ENCODE data around the gene RAPGEF1. TPM values are rescaled to one million over a fixed set of nuclear protein-coding genes. Genes with fewer than 3 reads are reported as not detected.

The RAPGEF1 gene
- total and polyA plus RNA-seq, 5 donors from 2014 or later, result 3.8 to 159 (median 4.6) TPM

GRCh38 chr9:131747352-131747751, 7.5 kb upstream of the RAPGEF1 start:
- Mint-ChIP-seq H3K36me3 (no peaks in the 10 kb centered on the region), H3K4me1 (peaks cover 9 to 30% (median 19%) of the 10 kb centered on the region in 4 donors), H3K27me3 (no peaks in the 10 kb centered on the region), H3K4me3 (peak overlapping the region in 2 of 4 donors; percentile 23 to 49), H3K9me3 (no peaks in the 10 kb centered on the region), H3K27ac (peak overlapping the region in 1 of 3 donors; percentile 49)
- Histone ChIP-seq H3K9me3 (ENCODE audit: control insufficient read depth in 2 of 2, low read length in 2 of 2) (no peaks in the 10 kb centered on the region), H3K27ac (ENCODE audit: insufficient read depth, low read length, poor library complexity, severe bottlenecking) (no peak overlapping the region), H3K4me1 (ENCODE audit: control insufficient read depth, insufficient read depth, low read length, poor library complexity, severe bottlenecking) (peaks cover 15% of the 10 kb centered on the region), H3K36me3 (ENCODE audit: control insufficient read depth, insufficient read depth, low read length) (no peaks in the 10 kb centered on the region), H3K4me3 (ENCODE audit: low read depth, low read length) (no peak overlapping the region), H3K27me3 (ENCODE audit: control insufficient read depth, insufficient read depth, low read length) (no peaks in the 10 kb centered on the region)
- ATAC-seq (ENCODE audit: low read depth in 2 of 2) (peak in 1 of 2 donors; percentile 44), DNase-seq (peak in 2 of 3 donors; percentile 50 to 73)

- Histone ChIP-seq H3K9me3 (ENCODE audit: control insufficient read depth in 2 of 2, low read length in 2 of 2) (no peaks in the 10 kb centered on the region), H3K4me3 (ENCODE audit: low read depth, low read length) (no peak overlapping the region), H3K27ac (ENCODE audit: insufficient read depth, low read length, poor library complexity, severe bottlenecking) (no peak overlapping the region), H3K4me1 (ENCODE audit: control insufficient read depth, insufficient read depth, low read length, poor library complexity, severe bottlenecking) (peaks cover 15% of the 10 kb centered on the region), H3K27me3 (ENCODE audit: control insufficient read depth, insufficient read depth, low read length) (no peaks in the 10 kb centered on the region), H3K36me3 (ENCODE audit: control insufficient read depth, insufficient read depth, low read length) (no peaks in the 10 kb centered on the region)
- ATAC-seq (ENCODE audit: low read depth in 2 of 2) (no peak), DNase-seq (no peak)
- H3K4me1 Mint-ChIP-seq, result peaks cover 9 to 30% (median 19%) of the 10 kb centered on the region in 4 donors
- no peaks in the 10 kb centered on the region for H3K9me3 Mint-ChIP-seq
- H3K36me3 Mint-ChIP-seq, result no peaks in the 10 kb centered on the region
- no peak overlapping the region for H3K4me3 Mint-ChIP-seq
- H3K27ac Mint-ChIP-seq, result peak overlapping the region; percentile 2 to 88 (median 45)
- H3K27me3 Mint-ChIP-seq, result no peaks in the 10 kb centered on the region
These were observed 5.7 kb upstream of the RAPGEF1 start for GRCh38 chr9:131745610-131746009.

- Histone ChIP-seq H3K27me3 (ENCODE audit: control insufficient read depth, insufficient read depth, low read length) (no peaks in the 10 kb centered on the region), H3K27ac (ENCODE audit: insufficient read depth, low read length, poor library complexity, severe bottlenecking) (no peak overlapping the region), H3K36me3 (ENCODE audit: control insufficient read depth, insufficient read depth, low read length) (no peaks in the 10 kb centered on the region), H3K9me3 (ENCODE audit: control insufficient read depth in 2 of 2, low read length in 2 of 2) (no peaks in the 10 kb centered on the region), H3K4me1 (ENCODE audit: control insufficient read depth, insufficient read depth, low read length, poor library complexity, severe bottlenecking) (peaks cover 19% of the 10 kb centered on the region), H3K4me3 (ENCODE audit: low read depth, low read length) (no peak overlapping the region)
- peak overlapping the region in 1 of 4 donors; percentile 68 for H3K4me3 Mint-ChIP-seq
- H3K4me1 Mint-ChIP-seq, result peaks cover 9 to 33% (median 17%) of the 10 kb centered on the region in 4 donors
- H3K9me3 Mint-ChIP-seq, result peaks cover 0 to 1% (median 0%) of the 10 kb centered on the region in 7 donors
- ATAC-seq (ENCODE audit: low read depth in 2 of 2), result no peak
- DNase-seq, result no peak
- H3K36me3 Mint-ChIP-seq, result no peaks in the 10 kb centered on the region
- peak overlapping the region; percentile 88 to 98 (median 96) for H3K27ac Mint-ChIP-seq
- H3K27me3 Mint-ChIP-seq, result no peaks in the 10 kb centered on the region
These were observed 4.9 kb upstream of the RAPGEF1 start for GRCh38 chr9:131744720-131745201.

DNA sequence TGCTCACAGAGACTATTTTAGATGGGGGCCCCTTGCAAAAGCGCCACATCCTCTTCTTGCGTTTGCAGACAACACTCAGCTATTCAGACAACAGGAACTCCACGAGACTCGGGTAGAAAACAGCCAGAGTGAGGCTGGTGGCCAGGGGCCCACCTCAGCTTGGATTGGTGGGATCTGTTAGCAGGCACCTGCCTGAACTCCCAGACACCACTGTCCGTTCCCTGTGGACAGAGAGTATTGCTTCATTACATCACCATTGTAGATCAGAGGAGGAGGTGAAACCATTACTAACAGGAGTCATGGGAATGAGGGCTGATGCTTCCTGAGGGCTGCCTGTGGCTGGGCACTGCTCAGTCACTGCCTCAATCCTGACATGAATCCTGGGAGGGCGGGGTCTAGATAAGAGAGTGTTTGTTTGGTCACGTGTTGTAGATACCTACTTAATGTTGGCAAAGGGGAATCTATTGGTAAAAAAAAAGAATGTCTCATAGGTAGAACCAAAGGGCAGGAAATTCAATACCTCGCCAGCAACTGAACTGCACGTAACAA, 4.4 kb upstream of the RAPGEF1 start:
- Mint-ChIP-seq H3K4me3 (peak overlapping the region; percentile 10 to 68 (median 52)), H3K36me3 (no peaks in the 10 kb centered on the region), H3K27me3 (no peaks in the 10 kb centered on the region), H3K27ac (peak overlapping the region; percentile 88 to 98 (median 96)), H3K9me3 (peaks cover 0 to 1% (median 0%) of the 10 kb centered on the region in 7 donors), H3K4me1 (peaks cover 9 to 33% (median 17%) of the 10 kb centered on the region in 4 donors)
- ATAC-seq (ENCODE audit: low read depth in 2 of 2), result peak; percentile 32 to 44
- H3K4me1 ChIP-seq (ENCODE audit: control insufficient read depth, insufficient read depth, low read length, poor library complexity, severe bottlenecking), result peaks cover 20% of the 10 kb centered on the region
- no peaks in the 10 kb centered on the region for H3K36me3 ChIP-seq (ENCODE audit: control insufficient read depth, insufficient read depth, low read length)
- H3K4me3 ChIP-seq (ENCODE audit: low read depth, low read length), result no peak overlapping the region
- no peaks in the 10 kb centered on the region for H3K9me3 ChIP-seq (ENCODE audit: control insufficient read depth in 2 of 2, low read length in 2 of 2)
- DNase-seq, result peak in 2 of 3 donors; percentile 35 to 55
- H3K27ac ChIP-seq (ENCODE audit: insufficient read depth, low read length, poor library complexity, severe bottlenecking), result no peak overlapping the region
- H3K27me3 ChIP-seq (ENCODE audit: control insufficient read depth, insufficient read depth, low read length), result no peaks in the 10 kb centered on the region

DNA sequence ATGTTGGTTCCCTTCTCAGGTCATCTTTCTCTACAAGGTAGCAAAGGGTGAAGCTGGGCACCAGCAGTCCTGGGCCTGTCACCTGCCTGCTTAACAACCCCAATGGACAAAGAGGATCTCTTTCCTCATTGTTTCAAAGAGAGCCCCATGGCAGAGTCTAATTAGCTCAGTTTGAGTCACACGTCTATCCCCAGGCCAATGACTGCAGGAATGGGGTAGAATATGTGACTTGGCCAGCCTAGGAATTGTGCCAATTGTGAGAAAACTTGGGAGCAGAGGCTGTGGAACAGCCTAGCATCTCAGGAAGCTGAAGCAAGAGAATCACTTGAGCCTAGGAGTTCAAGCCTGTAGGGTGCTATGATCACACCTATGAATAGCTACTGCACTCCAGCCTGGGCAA, 3.6 kb upstream of the RAPGEF1 start:
- Histone ChIP-seq H3K27me3 (ENCODE audit: control insufficient read depth, insufficient read depth, low read length) (no peaks in the 10 kb centered on the region), H3K4me3 (ENCODE audit: low read depth, low read length) (no peak overlapping the region), H3K4me1 (ENCODE audit: control insufficient read depth, insufficient read depth, low read length, poor library complexity, severe bottlenecking) (peaks cover 27% of the 10 kb centered on the region), H3K36me3 (ENCODE audit: control insufficient read depth, insufficient read depth, low read length) (no peaks in the 10 kb centered on the region), H3K9me3 (ENCODE audit: control insufficient read depth in 2 of 2, low read length in 2 of 2) (no peaks in the 10 kb centered on the region), H3K27ac (ENCODE audit: insufficient read depth, low read length, poor library complexity, severe bottlenecking) (no peak overlapping the region)
- Mint-ChIP-seq H3K9me3 (peaks cover 0 to 1% (median 0%) of the 10 kb centered on the region in 7 donors), H3K27me3 (no peaks in the 10 kb centered on the region), H3K27ac (peak overlapping the region; percentile 61 to 96 (median 88)), H3K4me1 (peaks cover 9 to 40% (median 21%) of the 10 kb centered on the region in 4 donors), H3K4me3 (peak overlapping the region; percentile 16 to 71 (median 52)), H3K36me3 (peaks cover 4% of the 10 kb centered on the region)
- DNase-seq (no peak), ATAC-seq (ENCODE audit: low read depth in 2 of 2) (no peak)

GRCh38 chr9:131743096-131743495, 3.2 kb upstream of the RAPGEF1 start:
- Mint-ChIP-seq H3K4me1 (peaks cover 9 to 44% (median 24%) of the 10 kb centered on the region in 4 donors), H3K4me3 (peak overlapping the region in 3 of 4 donors; percentile 56 to 71 (median 71))

GRCh38 chr9:131740898-131741297, 1.0 kb upstream of the RAPGEF1 start:
- peaks cover 0 to 1% (median 0%) of the 10 kb centered on the region in 7 donors for H3K9me3 Mint-ChIP-seq
- Histone ChIP-seq H3K9me3 (ENCODE audit: control insufficient read depth in 2 of 2, low read length in 2 of 2) (no peaks in the 10 kb centered on the region), H3K4me3 (ENCODE audit: low read depth, low read length) (no peak overlapping the region), H3K36me3 (ENCODE audit: control insufficient read depth, insufficient read depth, low read length) (no peaks in the 10 kb centered on the region), H3K27ac (ENCODE audit: insufficient read depth, low read length, poor library complexity, severe bottlenecking) (no peak overlapping the region), H3K4me1 (ENCODE audit: control insufficient read depth, insufficient read depth, low read length, poor library complexity, severe bottlenecking) (peaks cover 52% of the 10 kb centered on the region), H3K27me3 (ENCODE audit: control insufficient read depth, insufficient read depth, low read length) (no peaks in the 10 kb centered on the region)
- no peaks in the 10 kb centered on the region for H3K27me3 Mint-ChIP-seq
- peak overlapping the region in 2 of 3 donors; percentile 52 to 98 for H3K27ac Mint-ChIP-seq
- H3K4me1 Mint-ChIP-seq, result peaks cover 9 to 62% (median 39%) of the 10 kb centered on the region in 4 donors
- peak overlapping the region; percentile 57 to 87 (median 82) for H3K4me3 Mint-ChIP-seq
- ATAC-seq (ENCODE audit: low read depth in 2 of 2) (no peak), DNase-seq (no peak)
- H3K36me3 Mint-ChIP-seq, result peaks cover 4% of the 10 kb centered on the region

More at GRCh38 chr9:131743096-131743495, 3.2 kb upstream of the RAPGEF1 start:
- H3K27ac Mint-ChIP-seq, result peak overlapping the region; percentile 24 to 88 (median 75)
- Histone ChIP-seq H3K4me3 (ENCODE audit: low read depth, low read length) (no peak overlapping the region), H3K27me3 (ENCODE audit: control insufficient read depth, insufficient read depth, low read length) (no peaks in the 10 kb centered on the region), H3K36me3 (ENCODE audit: control insufficient read depth, insufficient read depth, low read length) (no peaks in the 10 kb centered on the region), H3K9me3 (ENCODE audit: control insufficient read depth in 2 of 2, low read length in 2 of 2) (no peaks in the 10 kb centered on the region), H3K4me1 (ENCODE audit: control insufficient read depth, insufficient read depth, low read length, poor library complexity, severe bottlenecking) (peaks cover 31% of the 10 kb centered on the region), H3K27ac (ENCODE audit: insufficient read depth, low read length, poor library complexity, severe bottlenecking) (no peak overlapping the region)
- H3K9me3 Mint-ChIP-seq, result peaks cover 0 to 1% (median 0%) of the 10 kb centered on the region in 7 donors
- H3K27me3 Mint-ChIP-seq, result no peaks in the 10 kb centered on the region
- peaks cover 4% of the 10 kb centered on the region for H3K36me3 Mint-ChIP-seq
- no peak for ATAC-seq (ENCODE audit: low read depth in 2 of 2)
- DNase-seq, result no peak
